NCI-H1436 treated with DMSO at 0.1 percent for 48 hours (cell line): Measurements from ENCODE around the gene SNX32.
A peak's percentile ranks its signal among the peaks of the same experiment; 100 is the strongest.

ENCODE experiments used
- DNase-seq: peaks from one replicate; lab custom pipeline; 2025; lab: John Stamatoyannopoulos, UW

Gene SNX32

DNA sequence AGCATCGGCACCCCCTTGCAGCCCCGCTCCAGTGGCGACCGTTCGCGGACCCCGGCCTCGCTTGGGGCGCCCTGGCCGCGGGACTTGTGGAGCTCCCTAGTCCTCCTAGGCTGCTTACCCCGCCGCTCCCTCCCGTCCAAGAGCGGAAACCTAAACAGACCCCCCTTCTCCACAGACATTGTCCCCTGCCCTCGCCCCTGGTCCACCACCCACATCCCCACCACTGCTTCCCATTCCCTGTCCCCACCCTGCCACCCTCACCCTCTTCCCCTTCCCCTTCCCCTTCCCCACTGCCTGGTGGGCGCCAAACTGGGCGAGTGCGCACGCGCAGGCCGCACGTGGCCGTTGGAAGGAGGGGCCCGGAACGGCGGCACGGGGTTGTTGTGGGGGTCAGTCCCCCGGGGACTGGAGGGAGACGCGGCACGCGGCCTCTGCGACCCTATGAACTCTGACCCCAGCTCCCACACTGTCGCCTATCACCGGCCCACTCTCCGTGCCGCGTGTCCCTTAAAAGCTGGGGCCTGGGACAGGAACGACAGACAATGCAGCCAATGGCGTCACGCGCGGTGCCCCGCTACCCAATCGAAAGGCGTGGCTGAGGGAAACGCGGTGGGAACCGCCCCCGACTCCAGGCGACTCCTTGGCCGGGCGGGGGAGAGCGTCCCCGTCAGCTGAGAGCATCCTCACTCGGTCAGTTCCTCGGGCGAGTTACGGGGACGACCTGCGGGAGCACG is at the start of gene SNX32:
Gene SNX32, plus strand, starts transcription at position 667 of the 734 bp plus-strand sequence. CDS start 103 bp downstream, outside the sequence.
- DNase-seq: peak; percentile 60

- no peak for DNase-seq
These were observed 48.3 kb upstream of the SNX32 start for GRCh38 chr11:65785319-65786007.

DNA sequence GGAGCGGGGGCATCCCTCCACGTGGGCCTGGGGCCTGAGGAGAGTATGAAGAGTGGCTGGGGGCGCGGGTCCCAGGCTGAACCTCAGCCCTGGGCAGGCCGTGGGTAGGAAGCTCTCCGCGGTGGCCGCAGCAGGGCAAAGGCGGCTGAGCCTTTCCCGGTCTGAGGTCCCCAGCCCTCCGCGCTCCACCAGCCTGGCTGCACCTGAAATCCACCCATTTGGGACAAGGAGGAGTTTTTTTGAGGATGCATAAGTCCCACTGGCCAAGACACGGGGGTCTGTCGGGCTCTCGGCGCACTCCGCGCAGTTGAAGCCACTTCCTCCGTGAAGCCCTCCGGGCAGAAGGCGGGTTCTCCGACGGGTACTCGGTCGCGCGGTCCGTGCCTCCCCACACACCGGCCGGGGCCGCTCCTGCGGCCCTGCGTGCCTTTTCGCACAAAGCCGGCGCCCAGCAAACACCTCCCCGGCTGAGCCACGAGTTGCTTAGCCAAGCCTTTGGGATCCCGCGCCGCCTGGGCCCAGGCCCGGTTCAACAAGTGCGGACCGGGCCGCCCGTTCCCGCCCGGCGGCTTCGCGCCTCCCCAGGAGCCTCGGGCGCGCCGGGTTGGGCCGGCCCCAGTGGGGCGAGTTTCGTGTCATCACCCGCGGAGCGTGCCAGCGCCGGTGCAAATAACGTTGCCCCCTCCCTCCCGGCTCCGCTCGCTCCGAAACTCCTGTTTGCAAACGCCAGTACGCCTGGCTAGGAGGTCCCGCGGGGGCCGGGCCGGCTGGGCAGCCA is 47.6 kb upstream of the SNX32 start:
- no peak for DNase-seq

- DNase-seq: no peak
These were observed 46.8 kb upstream of the SNX32 start, which contains the start of gene OVOL1 for GRCh38 chr11:65786786-65787636. Gene OVOL1 (plus strand): TSS chr11:65787063. CDS start chr11:65787374, 311 bp downstream.

- DNase-seq: no peak
These were observed 45.8 kb upstream of the SNX32 start for GRCh38 chr11:65787649-65788622.

DNA sequence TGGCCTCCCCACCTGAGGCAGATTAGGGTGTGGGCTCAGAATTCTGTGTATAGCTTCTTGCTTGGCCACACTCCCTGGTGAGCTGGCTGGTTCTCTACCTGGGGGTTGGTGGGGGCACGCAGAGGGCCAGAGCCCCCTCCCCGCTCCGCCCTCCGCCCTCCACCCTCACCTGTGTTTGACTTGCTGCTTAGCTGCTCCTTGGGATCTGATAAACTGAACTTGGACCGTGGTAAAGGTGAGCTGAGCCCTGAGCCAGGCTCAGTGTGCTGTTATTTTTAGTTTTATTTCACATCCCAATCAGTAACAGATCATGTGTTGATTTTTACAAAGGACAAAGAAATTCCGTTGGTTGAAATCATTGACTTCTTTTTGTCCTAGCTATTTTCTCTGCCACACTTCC is 44.9 kb upstream of the SNX32 start:
- no peak for DNase-seq

DNA sequence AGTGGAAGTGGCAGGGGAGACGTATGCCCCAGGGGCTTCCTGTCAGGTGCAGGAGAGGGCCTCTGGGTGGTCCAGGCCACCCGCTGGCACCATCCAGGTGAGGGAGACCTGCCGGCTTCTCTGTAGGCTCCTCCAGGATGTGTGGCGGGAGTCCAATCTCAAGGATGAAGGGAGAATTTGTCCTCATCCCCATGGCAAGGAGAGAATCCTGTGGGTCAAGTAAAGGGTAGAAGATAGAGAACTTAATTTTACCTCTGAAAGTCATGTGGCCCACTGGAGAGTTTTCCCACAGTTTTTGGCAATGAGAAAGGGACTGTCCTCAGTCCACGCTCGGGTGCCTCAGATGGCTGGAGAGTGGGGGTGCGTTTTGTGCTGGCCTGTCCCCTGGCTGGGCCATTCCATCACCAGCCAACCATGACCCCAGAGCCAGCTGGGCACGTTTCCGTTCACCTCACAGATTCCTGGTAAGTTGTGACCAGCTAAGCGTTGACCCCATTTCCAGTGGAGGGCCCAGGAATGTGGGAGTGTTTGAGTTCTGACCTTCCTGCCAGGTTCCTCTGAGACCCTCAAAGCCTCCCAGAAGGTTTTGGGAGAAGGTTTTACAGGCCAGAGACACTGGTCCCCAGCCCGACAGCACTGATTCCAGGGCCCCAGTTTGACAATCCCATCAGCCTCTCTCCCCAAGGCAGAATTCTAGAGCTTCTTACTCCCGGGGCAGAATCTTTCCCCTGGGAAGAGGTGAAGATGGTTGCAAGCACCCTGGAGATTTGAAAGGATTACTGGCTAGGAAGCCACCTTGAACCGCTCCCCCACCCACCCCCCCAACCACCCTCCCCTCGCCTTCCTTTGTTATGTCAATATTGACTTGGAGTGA is 44.3 kb upstream of the SNX32 start:
- no peak for DNase-seq

- DNase-seq: no peak
These were observed 43.5 kb upstream of the SNX32 start for GRCh38 chr11:65790104-65790901.

- DNase-seq: no peak
These were observed 42.7 kb upstream of the SNX32 start for GRCh38 chr11:65790902-65791650.

- DNase-seq: no peak
These were observed 42.0 kb upstream of the SNX32 start for GRCh38 chr11:65791719-65792213.

- no peak for DNase-seq
These were observed 41.3 kb upstream of the SNX32 start for GRCh38 chr11:65792456-65792855.

DNA sequence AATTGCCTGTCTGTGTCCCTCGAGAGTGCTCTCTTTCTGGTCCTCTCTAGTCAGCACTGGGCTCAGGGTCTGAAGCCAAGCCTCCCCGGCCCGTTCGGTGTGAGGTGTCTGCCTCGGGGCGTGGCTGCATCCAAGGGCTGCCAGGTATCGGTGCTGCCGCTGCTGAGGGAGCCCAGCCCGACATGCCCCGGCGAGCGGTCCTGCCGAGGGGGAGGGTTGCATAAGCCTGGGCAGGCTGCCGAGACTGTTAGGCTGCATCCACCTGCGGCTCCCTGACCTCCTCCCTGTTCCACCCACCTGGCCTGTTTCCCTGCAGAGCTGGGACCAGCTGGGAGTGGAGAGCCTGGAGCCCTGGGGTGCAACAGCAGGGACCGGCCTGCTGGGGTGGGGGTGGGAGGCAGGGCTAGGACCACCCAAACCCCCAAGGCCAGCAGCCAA is 40.6 kb upstream of the SNX32 start:
- no peak for DNase-seq

- no peak for DNase-seq
These were observed 40.0 kb upstream of the SNX32 start for GRCh38 chr11:65793625-65794400.

GRCh38 chr11:65794570-65795510 is 38.9 kb upstream of the SNX32 start:
- DNase-seq: no peak

DNA sequence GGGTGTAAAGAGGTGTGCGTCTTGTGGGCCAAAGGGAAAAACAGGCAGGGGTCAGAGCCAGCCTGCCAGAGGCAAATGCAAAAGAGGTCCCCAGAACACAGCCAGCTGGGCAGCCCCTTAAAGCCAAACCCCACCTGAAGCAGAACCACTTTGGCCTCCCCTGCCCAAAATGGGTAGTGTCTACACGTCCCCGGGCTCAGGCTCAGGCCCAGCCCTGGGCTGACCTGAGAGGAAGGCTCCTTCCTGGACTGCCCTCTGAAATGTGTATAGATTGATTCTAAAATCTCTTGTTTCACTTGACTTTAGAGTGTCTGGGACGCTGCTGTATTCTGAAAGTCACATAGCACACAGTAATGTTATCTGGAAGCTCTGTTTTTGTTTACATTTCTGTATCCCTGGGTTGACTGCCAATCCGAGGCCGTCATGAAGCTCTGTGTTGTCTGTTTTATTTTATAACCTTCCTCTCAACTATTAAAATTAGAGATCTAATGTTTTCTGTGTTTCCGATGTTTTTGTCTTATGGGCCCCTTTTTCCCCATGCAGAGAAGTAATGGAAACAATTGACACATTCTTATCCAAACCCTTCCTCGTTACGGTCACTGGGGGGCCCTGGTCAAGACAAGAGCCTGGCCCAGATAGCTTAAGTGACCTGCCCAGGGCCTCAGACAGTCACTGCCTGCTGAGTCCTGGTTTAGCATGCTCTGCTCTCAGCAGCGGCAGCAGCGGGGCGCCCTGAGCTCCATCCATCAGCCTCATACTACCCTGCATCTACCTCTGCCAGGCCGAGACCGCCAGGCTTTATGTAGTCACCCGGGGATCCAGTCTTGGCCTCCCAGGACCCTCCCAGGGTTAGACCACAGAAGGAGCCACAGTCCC is 36.8 kb upstream of the SNX32 start:
- no peak for DNase-seq
